GM23248 (cell line): Measurements from ENCODE around the gene MAN1C1. TPM values are rescaled to one million over a fixed set of nuclear protein-coding genes. Genes with fewer than 3 reads are reported as not detected.

ENCODE experiments used
- DNase-seq: peaks from one replicate; pipeline ENCODE4 v3.0.0-alpha.2; 2015
- H2AFZ ChIP-seq: fragments of 200-600 bp; sonication (generic); 2 replicates; pipeline ENCODE4 v1.6.1; 2016; ENCODE audit warnings: antibody characterized with exemption
- H3F3A ChIP-seq: fragments of 200-600 bp; sonication (generic); 2 replicates; pipeline ENCODE4 v1.6.1; 2016; ENCODE audit warnings: mild to moderate bottlenecking, antibody characterized with exemption, mixed run types; ENCODE audit not compliant: insufficient read depth
- H3K27ac ChIP-seq: fragments of 200-600 bp; sonication (generic); 2 replicates; pipeline ENCODE4 v1.5.1; 2016; ENCODE audit warnings: mild to moderate bottlenecking
- H3K27me3 ChIP-seq: fragments of 200-600 bp; sonication (generic); replicated peaks from 2 replicates; pipeline ENCODE4 v1.6.1; 2016; ENCODE audit warnings: mild to moderate bottlenecking; ENCODE audit not compliant: insufficient read depth
- H3K36me3 ChIP-seq: fragments of 200-600 bp; sonication (generic); 2 replicates; pipeline ENCODE4 v1.6.1; 2016; ENCODE audit warnings: low read depth, mild to moderate bottlenecking
- H3K4me1 ChIP-seq: fragments of 200-600 bp; sonication (generic); 2 replicates; pipeline ENCODE4 v1.6.1; 2016; ENCODE audit warnings: mild to moderate bottlenecking; ENCODE audit not compliant: insufficient read depth
- H3K4me2 ChIP-seq: fragments of 200-600 bp; sonication (generic); one replicate; pipeline ENCODE4 v1.6.1; 2016; ENCODE audit warnings: mild to moderate bottlenecking; ENCODE audit not compliant: unreplicated experiment
- H3K4me3 ChIP-seq: fragments of 200-600 bp; sonication (generic); 2 replicates; pipeline ENCODE4 v1.5.1; 2016; ENCODE audit warnings: mild to moderate bottlenecking
- H3K79me2 ChIP-seq: fragments of 200-600 bp; sonication (generic); 2 replicates; pipeline ENCODE4 v1.6.1; 2016; ENCODE audit warnings: mild to moderate bottlenecking; ENCODE audit not compliant: insufficient read depth
- H3K9ac ChIP-seq: fragments of 200-600 bp; sonication (generic); 2 replicates; pipeline ENCODE4 v1.6.1; 2016; ENCODE audit warnings: mild to moderate bottlenecking
- H3K9me2 ChIP-seq: fragments of 200-600 bp; sonication (generic); 2 replicates; pipeline ENCODE4 v1.6.1; 2016; ENCODE audit warnings: mixed run types, mild to moderate bottlenecking, moderate library complexity; ENCODE audit not compliant: insufficient read depth
- H3K9me3 ChIP-seq: fragments of 200-600 bp; sonication (generic); one replicate; pipeline ENCODE4 v1.6.1; 2017; ENCODE audit warnings: low read depth
- H4K20me1 ChIP-seq: fragments of 200-600 bp; sonication (generic); 2 replicates; pipeline ENCODE4 v1.6.0; 2016; ENCODE audit not compliant: insufficient read depth
- EZH2 ChIP-seq: fragments of 200-600 bp; sonication (generic); IDR thresholded peaks from 2 replicates; pipeline ENCODE4 v1.6.1; 2018; ENCODE audit warnings: antibody characterized with exemption, mild to moderate bottlenecking; ENCODE audit not compliant: insufficient read depth, poor library complexity, severe bottlenecking
- EZH2phosphoT487 ChIP-seq: fragments of 200-600 bp; sonication (generic); IDR thresholded peaks from 2 replicates; pipeline ENCODE4 v1.6.1; 2018; ENCODE audit warnings: antibody characterized with exemption, moderate library complexity, mild to moderate bottlenecking, low read depth; ENCODE audit not compliant: insufficient read depth
- WGBS, 2 experiments: methylation state at CpG; one replicate each; pipeline ENCODE4 v1.1.6; 2015 to 2017; ENCODE audit warnings: low lambda C conversion rate in 2 of 2, low coverage in 1 of 2; ENCODE audit errors: missing lambda C conversion rate in 2 of 2; 5-methylcytosine and 5-hydroxymethylcytosine counted together
- in situ Hi-C: fragments of 300-500 bp; cut with MboI; formaldehyde crosslinking; loops from 2 replicates; pipeline ENCODE4 v1.15.0; 2020
- polyA plus RNA-seq: library from polyadenylated mRNA; unstranded; fragments of >200 nt; fragmentation: Nextera tagmentation; extraction: Ambion mirVana; gene quantifications from 2 replicates; pipeline ENCODE4 v1.2.1, GENCODE V29; 2016
- total RNA-seq: library from RNA; depleted of rRNA; stranded (reverse); fragments of >200 nt; shearing (Covaris generic); gene quantifications from 2 replicates; pipeline ENCODE4 v1.2.3, GENCODE V29; 2014

MAN1C1 gene
- total and polyA plus RNA-seq, 2 experiments from 2014 or later = 0.29 to 1.1 TPM

DNA sequence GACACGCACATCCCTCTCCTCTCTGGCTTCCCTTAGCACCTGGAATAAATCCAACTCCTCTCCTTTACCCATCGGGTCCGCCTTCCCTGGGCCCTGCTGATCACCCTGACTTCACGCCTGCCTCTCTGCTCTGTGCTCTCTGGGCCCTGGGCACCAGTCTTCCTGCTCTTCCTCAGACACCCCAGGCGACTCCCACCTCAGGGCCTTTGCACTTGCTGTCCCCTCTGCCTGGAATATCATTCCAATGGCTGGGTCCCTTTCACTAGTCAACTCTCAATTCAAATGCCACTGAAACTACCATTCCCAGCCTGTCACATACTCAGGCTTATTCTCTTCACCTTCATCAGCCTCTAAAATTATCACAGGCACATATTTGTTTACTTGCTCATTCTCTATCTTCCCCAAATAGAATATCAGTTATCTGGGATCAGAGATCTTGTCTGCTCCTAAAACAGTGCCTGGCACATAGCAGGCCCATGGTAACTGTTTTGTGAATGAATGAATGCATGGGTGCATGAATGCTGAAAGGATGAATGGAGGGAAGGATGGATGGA is 156.2 kb downstream of the MAN1C1 start:
- Histone ChIP-seq H4K20me1 (no peaks in the 10 kb centered on the region), H3K79me2 (no peaks in the 10 kb centered on the region), H3K36me3 (no peaks in the 10 kb centered on the region), H3K4me2 (no peak overlapping the region), H3K9me2 (no peaks in the 10 kb centered on the region), H2AFZ (no peak overlapping the region), H3K4me3 (no peak overlapping the region), H3K9me3 (no peaks in the 10 kb centered on the region), H3K27ac (no peak overlapping the region), H3K4me1 (no peaks in the 10 kb centered on the region), H3K9ac (no peak overlapping the region), H3K27me3 (no peaks in the 10 kb centered on the region), H3F3A (no peaks in the 10 kb centered on the region)
- DNase-seq = no peak
- in situ Hi-C loops = no loop called here
- 84 to 88% methylated on average over 5 of the region's 5 CpGs for WGBS, 2 experiments
- TF ChIP-seq EZH2phosphoT487 (no peak), EZH2 (no peak)

DNA sequence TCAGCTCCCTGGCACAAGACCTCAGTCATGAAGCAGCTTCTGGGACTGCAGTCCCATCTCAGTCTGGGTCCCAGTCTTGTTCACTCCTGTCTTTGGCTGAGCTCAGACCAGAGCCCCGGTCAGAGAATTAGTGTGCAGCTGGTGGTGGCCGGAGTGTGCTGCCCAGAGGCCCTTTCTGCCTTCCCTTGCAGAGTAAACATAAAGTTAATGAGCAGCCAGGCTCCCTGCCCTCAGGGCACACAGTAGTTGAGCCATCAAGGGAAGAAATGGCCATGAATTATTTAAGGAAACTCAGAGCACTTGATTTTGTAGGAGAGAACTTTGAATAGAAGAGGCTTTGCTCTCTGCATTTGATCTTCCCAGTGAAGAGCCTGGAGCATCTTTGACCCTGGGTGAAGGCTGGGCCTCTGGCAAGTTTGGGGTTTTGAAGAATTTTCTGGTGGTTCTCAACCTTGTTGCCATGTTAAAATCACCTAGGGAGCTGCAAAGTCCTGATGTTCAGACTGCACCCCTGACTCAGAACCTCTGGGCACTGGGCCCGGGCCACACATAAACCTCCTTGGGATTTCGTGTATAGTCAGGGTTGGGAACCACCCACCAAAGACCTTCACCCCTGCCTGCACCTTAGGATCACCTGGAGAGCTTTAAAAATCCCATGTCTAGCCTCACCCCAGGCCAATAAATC is 157.0 kb downstream of the MAN1C1 start:
- H3K79me2 ChIP-seq = no peaks in the 10 kb centered on the region
- no peaks in the 10 kb centered on the region for H4K20me1 ChIP-seq
- no peak overlapping the region for H3K9ac ChIP-seq
- TF ChIP-seq EZH2phosphoT487 (no peak), EZH2 (no peak)
- peak; percentile 26 for DNase-seq
- no peaks in the 10 kb centered on the region for H3K4me1 ChIP-seq
- no peaks in the 10 kb centered on the region for H3K9me3 ChIP-seq
- in situ Hi-C loops = no loop called here
- H3K27ac ChIP-seq = no peak overlapping the region
- no peaks in the 10 kb centered on the region for H3K9me2 ChIP-seq
- H3F3A ChIP-seq = no peaks in the 10 kb centered on the region
- H3K4me3 ChIP-seq = no peak overlapping the region
- H3K4me2 ChIP-seq = no peak overlapping the region
- H2AFZ ChIP-seq = no peak overlapping the region
- WGBS, 2 experiments = 87 to 88% methylated on average over 4 of the region's 4 CpGs
- no peaks in the 10 kb centered on the region for H3K36me3 ChIP-seq
- no peaks in the 10 kb centered on the region for H3K27me3 ChIP-seq

DNA sequence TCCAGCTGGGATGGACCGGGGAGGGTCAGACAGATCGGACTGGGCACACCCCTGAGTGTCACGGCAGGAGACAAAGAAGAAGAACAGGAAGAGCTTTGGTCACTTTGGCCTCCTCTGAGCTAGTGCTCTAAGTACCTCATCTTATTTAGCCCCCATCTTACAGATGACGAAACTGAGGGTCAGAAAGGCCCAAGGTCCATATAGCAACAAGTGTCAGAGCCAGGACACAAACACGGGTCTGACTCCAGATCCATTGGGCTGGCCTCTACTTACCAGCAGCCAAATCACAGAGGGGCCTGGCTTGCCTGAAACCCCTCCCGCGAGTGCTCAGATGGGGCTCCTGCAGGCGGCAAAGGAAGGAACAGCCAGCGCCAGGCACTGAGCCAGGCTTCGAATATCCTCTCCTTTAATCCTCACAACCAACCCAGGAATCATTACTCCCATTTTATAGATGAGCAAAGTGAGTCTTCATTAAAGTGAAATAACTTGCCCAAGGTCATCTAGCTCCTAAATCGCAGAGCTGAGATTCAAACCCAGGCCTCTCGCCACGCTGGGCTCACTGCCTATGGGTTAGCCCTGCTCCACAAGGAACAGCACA is 157.7 kb downstream of the MAN1C1 start:
- no peaks in the 10 kb centered on the region for H4K20me1 ChIP-seq
- H3K4me1 ChIP-seq = no peaks in the 10 kb centered on the region
- TF ChIP-seq EZH2phosphoT487 = no peak
- TF ChIP-seq EZH2 = no peak
- H3K79me2 ChIP-seq = no peaks in the 10 kb centered on the region
- no peak overlapping the region for H3K4me2 ChIP-seq
- in situ Hi-C loops = no loop called here
- no peak for DNase-seq
- no peaks in the 10 kb centered on the region for H3K27me3 ChIP-seq
- no peaks in the 10 kb centered on the region for H3K36me3 ChIP-seq
- no peaks in the 10 kb centered on the region for H3K9me2 ChIP-seq
- H3K27ac ChIP-seq = no peak overlapping the region
- no peak overlapping the region for H3K4me3 ChIP-seq
- no peak overlapping the region for H2AFZ ChIP-seq
- no peaks in the 10 kb centered on the region for H3F3A ChIP-seq
- H3K9ac ChIP-seq = no peak overlapping the region
- no peaks in the 10 kb centered on the region for H3K9me3 ChIP-seq
- WGBS, 2 experiments = 82 to 86% methylated on average over 13 of the region's 13 CpGs

DNA sequence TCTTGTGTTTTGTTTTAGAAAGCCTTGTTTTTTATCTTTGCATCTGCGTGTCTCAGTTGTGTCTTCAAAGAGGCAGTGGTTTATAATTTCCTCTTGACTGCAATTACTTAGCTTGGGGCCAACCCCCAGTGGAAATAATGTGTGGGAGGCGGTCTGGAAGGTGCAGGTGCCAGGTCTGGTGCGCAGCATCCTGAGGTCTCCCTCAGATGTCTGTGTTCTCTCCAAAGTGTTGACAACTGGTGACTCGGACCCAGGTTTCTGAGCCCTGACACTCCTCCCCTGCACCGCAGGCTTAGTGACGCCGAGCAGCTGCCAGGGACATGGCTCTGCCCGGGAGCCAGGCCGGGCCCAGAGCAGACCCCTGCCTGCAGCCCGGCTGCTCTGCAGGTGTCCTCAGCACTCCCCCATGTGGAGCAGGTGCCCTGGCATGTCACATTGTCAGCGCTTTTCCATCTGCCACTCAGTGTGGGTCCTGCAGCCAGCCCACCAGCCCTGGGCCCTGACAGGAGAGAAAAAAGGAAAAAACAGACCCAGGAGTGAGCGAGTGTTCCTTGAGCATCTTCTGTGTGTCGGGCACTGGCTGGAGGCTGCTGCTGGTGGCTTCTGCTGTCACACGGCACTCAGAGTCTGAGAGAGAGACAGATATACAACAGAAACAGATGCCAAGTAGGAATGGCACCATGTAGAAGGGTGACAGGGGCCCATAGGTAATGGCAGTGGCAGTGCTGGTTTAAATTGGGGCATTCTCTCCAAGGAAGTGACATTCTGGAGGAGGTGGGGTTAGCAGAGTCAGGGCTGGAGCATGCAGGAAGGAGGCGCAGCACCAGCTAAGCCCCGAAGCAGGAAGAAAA is 158.6 kb downstream of the MAN1C1 start:
- WGBS, 2 experiments = 74 to 76% methylated on average over 16 of the region's 16 CpGs
- H3K9ac ChIP-seq = no peak overlapping the region
- no peak overlapping the region for H3K27ac ChIP-seq
- H3K36me3 ChIP-seq = no peaks in the 10 kb centered on the region
- H3K4me3 ChIP-seq = no peak overlapping the region
- no peaks in the 10 kb centered on the region for H3F3A ChIP-seq
- H3K4me1 ChIP-seq = no peaks in the 10 kb centered on the region
- no peak overlapping the region for H3K4me2 ChIP-seq
- H2AFZ ChIP-seq = no peak overlapping the region
- H3K9me2 ChIP-seq = no peaks in the 10 kb centered on the region
- H3K9me3 ChIP-seq = no peaks in the 10 kb centered on the region
- H4K20me1 ChIP-seq = no peaks in the 10 kb centered on the region
- H3K79me2 ChIP-seq = no peaks in the 10 kb centered on the region
- no peak for TF ChIP-seq EZH2
- no peak for TF ChIP-seq EZH2phosphoT487
- H3K27me3 ChIP-seq = no peaks in the 10 kb centered on the region
- DNase-seq = no peak
- in situ Hi-C loops = no loop called here
